GM21367 (cell line): Measurements from ENCODE around the gene ERCC6L.
"Not testable (repeated sequence)": the region's sequence is repeated elsewhere in the genome, so short reads cannot be mapped to it uniquely, and the experiment has no call there.

ENCODE experiments used
- ATAC-seq: cut with Tn5 transposase; IDR thresholded peaks from one replicate; pipeline ENCODE4 v1.9.1; 2021; ENCODE audit not compliant: unreplicated experiment

ERCC6L gene

GRCh38 chrX:72176981-72177380, 61.8 kb downstream of the ERCC6L start:
- no peak for ATAC-seq

GRCh38 chrX:72176289-72176688, 62.5 kb downstream of the ERCC6L start:
- not testable (repeated sequence) for ATAC-seq

- no peak for ATAC-seq
Measured at GRCh38 chrX:72169008-72169728, 69.7 kb downstream of the ERCC6L start.

- no peak for ATAC-seq
Measured at GRCh38 chrX:72165551-72165950, 73.3 kb downstream of the ERCC6L start.

GRCh38 chrX:72159769-72160168, 79.1 kb downstream of the ERCC6L start:
- no peak for ATAC-seq

GRCh38 chrX:72158773-72159172, 80.1 kb downstream of the ERCC6L start:
- ATAC-seq, result no peak
